Islet precursor cell (in vitro differentiated cells): ENCODE results near the gene KRT81.
"Not testable (repeated sequence)": the region's sequence is repeated elsewhere in the genome, so short reads cannot be mapped to it uniquely, and the experiment has no call there.

ENCODE experiments used
- DNase-seq: peaks from one replicate; pipeline ENCODE4 v3.0.0-alpha.2; 2018

The KRT81 gene

DNA sequence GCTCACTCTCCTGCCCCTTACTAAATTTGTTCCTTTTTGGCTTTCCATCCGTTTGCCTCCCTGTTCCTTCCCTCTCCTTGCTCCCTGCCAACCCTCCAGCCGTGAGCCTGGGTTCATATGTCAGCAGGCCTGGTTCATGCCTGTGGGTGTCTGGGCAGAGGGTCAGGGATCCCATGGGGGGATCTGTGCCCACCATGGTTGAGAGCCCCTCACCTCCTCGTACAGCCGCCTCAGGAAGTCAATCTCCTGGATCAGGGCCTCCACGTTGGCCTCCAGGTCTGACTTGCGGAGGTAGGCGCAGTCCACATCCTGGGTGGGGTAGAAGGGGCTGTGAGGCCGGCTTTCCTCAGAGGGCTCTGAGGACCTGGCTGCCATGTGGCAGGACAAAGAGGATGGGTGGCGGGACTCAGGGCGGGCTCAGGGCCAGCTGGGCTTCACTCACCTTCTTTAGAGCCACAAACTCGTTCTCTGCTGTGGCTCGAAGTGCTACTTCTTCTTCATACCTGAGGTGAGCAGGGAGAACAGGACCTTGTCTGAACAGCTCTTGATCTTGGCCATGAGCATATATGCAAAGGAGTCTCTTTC, 26.2 kb upstream of the KRT81 start:
- peak; percentile 46 for DNase-seq

DNA sequence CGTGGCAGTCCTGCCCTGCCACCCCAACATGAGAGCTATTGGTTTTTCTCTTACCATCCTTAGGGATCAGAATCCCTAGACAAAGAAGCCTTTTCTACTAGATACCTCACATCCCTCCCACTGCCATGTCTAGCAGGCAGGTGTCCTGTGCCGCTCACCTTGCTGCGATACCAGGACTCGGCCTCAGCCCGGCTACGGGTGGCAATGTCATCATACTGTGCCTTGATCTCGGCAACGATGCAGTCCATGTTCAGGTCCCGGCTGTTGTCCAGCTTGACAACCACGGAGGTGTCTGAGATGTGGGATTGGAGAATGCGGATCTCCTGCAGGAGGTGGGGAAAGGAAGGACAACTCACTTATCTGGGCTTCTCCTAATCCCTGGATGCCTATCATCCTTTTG, 25.4 kb upstream of the KRT81 start:
- peak; percentile 51 for DNase-seq

DNA sequence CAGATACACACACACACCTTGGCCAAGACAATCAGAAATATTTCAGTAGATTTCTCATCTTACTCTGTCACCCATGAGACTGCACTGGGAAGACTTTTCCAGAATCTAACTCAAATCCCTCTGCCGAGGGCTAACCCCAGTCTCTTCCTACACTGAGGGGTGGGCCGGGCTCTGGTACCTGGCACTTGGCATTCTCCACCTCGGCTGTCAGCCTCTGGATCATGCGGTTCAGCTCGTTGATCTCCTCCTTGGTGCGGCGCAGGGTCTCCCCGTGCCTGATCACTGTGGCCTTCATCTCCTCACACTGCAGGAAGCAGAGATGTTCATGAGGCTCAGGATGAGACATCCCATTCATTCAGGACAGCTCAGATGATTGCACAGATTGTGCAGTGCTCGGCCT, 25.0 kb upstream of the KRT81 start:
- DNase-seq: no peak

DNA sequence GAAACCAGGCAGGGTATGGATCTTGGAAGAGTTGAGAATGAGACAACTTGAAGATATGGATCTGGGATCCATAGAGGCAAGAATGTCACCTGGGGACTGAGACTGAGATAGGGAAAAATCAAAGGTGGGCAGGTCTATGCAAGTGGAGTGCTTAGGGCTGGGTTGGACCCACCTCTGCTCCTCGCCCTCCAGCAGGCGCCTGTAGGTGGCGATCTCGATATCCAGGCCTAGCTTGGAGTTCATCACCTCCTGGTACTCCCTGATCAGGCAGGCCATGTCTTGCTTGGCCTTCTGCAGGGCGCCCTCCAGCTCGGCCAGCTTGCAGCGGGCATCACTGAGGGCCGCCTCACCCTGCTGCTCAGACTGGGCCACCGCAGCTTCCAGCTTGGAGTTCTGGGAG, 24.4 kb upstream of the KRT81 start:
- DNase-seq: peak; percentile 83

DNA sequence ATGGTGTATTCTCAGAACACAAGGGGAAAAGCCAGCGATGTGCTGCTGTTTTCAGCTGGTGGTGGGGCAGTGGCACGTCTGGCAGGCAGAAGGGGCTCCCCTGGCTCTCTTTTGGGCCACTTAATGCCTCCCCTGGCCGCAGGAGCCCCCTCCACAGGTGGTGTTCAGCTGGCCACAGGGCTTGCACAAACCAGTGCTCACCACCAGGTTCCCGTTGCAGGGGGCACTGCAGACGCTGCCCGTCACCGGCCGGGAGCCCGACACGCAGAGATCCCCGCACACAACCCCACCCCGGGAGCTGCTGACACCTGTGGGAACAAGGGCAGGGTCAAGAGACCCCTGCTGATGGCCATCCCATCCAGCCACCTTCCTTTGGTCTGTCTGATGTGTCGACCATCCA, 23.2 kb upstream of the KRT81 start:
- peak; percentile 45 for DNase-seq

DNA sequence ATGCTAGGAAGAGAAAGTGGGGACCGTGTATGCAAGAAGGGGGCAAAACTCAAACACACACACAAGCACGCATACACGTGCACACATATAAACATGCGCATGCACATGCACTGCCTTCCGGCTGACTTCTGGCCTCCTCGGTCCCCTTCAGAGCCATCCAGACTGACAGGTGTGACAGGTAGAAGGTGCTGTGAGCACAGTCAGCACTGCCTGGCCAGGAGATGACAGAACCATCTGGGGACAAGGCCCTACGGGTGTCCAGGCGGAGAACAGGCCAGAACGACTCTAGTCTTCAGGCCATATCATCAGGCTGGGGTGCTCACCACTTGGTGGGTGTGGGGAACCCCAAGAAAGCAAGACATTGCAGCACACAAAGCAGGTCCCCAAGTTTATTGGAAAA, 22.6 kb upstream of the KRT81 start:
- peak; percentile 51 for DNase-seq

DNA sequence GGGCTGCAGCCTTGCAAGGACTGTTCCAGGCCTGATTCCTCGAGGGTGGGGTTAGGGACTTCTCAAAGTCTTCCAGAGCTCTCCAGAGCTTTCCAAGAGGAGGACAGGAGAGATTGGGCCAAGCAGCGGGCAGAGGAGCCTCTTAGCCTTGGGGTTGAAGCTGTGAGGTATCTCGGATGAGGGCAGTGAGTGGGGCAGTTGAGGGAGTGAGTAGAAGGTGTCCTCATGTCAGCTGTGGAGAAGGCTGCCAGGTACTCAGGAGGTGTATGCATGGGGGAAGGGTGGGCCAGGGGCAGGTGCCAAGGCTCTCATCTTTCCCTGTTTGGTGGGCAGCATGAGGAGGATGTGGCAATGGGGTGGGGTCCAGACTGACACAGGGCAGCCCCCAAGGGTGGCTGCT, 22.1 kb upstream of the KRT81 start:
- DNase-seq: peak; percentile 48

DNA sequence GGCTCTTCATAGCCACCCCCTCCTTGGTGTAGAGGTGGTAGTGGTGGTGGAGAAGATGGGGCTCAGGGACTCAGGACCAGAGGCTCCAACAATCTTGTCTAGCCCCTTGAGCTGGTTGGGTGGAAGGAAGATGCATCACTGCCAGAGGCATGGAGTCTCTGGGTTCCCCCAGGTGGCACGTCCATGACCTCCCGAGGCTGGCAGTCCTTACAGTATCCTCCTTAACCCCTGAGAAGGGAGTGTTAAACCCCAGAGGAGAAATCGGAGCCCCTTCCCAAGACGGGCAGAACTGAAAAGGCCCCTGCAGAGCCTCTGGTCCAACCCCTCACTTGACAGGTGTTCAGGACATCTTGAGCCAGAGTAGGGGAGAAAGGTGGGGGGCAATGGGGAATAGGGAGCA, 20.8 kb upstream of the KRT81 start:
- DNase-seq: peak; percentile 31

DNA sequence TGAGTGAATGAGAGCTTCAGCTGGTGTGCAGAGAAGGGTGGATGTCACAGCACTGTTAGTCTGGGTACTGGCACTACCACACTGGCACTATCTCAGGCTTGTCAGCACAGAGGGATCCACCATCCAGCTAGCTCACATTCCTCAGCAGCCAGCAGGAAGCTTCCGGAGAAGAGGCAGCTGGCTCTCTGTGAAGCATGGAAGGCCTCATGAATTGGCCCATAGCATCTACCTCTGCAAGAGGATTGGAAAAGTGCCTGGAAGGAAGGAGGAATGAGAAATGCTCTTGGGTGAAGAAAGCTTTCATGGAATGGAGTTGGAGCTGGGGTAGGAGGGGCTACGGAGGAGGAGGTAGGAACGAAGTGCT, 19.9 kb upstream of the KRT81 start:
- no peak for DNase-seq

DNA sequence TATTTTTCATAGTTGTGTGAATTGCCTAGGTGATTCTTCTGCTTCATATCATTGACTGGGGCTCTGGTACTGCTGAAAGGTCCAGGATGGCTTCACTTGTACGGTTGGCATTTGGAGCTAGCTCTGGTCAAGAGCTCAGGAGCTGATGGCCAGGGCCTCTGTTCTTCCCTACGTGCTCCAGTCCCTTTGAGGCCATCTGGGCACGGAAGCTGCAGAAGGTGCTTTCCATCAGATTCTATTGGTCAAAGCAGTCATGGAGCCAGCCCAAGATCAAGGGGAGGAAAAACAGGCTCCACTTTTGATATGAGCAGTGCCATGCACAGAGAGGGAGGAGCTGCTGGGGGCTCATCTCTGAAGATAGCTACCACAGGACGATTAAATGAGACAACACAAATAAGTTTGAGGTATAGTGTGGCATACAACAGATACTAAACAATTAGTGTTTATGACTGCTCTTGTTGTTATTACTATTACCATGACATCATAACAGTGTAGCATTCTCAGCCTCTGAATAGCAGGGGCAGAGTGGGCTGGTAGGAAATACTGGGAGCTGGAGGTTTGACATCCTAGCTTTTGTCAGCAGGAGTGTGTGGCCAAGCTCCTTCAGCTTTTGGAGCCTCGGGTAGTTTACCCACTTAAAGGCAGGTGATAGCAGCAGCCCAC, 19.4 kb upstream of the KRT81 start:
- no peak for DNase-seq

DNA sequence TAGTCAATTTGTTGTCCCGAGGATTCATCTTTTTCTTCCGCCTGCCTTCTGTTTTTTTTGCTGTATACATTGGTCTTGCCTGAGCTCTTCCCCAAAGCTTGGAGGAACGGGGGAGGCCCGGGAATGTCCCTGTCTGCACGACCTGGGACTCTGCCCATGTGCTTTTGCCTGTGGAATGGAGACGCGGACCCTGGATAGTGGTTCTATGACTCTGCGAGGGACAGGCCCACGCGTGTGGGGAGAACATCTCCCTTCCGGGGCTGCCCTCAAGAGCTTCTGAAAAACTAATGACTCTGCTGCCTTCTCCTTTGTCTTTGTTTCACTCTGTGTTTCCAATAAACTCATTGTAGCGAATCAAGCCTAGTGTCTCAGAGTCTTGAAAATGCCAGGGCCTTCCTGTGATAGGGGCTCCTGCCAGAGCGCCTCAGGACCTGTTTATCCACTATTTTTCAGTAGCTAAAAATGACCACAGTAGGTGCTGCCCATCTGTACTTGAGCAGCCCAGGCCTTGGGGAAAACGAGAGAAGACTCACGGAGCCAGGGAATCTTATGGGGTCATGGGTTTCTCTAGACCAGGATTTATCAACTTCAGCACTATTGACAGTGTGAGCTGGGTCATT, 17.6 kb upstream of the KRT81 start:
- no peak for DNase-seq

DNA sequence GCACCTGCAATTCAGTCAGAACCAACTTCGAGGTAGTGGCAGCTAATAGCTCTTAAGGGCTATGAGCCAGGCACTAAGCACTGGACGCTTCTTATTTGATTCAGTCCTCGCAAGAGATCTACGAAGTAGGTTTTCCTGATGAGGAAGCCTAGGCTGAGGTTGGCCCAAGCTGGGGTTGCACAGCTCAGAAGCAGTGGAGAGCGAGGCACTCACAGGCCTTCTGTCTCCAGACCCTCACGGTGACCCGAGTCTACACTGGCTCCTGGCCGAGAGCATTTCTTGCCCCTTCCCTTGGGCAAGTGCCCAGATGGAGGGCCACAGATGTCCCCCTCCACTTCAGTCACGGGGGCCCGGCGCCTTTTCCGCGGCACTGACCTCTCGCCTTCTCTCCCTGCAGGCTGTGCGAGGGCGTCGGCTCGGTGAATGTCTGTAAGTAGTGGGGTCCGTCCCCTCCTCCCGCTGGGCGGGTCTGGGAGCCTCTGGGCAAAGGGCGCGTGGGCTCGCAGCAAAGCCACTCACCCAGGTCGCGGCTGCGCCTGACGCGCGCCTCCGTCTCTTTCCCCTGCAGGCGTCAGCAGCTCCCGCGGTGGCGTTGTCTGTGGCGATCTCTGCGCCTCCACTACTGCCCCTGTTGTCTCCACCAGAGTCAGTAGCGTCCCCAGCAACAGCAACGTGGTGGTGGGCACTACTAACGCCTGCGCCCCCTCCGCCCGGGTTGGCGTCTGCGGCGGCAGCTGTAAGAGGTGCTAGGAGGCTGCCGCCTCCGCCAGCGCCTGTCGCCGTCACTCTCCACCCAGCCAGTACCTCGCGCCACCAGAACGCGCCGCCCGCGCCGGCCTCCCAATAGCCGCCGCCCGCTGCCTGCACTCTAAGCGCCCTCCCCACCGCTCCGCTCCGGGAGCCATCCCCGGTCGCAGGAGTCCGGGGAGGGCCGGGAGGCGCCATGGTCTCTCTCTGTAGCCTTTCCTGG, 16.8 kb upstream of the KRT81 start:
- peak; percentile 91 for DNase-seq

DNA sequence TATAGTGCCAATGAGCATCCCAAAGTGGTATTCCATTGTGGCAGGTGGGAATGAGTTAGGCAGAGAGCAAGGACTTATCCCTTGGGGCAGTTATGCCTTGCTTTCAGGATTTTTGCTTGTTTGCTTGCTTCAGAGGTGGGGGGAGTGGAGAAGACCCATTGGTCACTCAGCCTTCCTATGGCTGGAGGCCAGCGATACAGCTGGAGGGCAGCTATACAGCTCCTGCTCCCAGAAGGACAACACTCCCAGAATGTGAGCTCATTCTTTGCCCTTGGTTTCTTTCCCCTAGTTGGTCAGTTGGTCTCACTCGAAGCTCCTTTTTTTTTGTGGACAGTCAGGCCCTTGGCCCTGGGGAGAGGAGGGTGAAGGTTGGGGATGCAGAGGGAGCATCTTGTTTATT, 15.4 kb upstream of the KRT81 start:
- no peak for DNase-seq

DNA sequence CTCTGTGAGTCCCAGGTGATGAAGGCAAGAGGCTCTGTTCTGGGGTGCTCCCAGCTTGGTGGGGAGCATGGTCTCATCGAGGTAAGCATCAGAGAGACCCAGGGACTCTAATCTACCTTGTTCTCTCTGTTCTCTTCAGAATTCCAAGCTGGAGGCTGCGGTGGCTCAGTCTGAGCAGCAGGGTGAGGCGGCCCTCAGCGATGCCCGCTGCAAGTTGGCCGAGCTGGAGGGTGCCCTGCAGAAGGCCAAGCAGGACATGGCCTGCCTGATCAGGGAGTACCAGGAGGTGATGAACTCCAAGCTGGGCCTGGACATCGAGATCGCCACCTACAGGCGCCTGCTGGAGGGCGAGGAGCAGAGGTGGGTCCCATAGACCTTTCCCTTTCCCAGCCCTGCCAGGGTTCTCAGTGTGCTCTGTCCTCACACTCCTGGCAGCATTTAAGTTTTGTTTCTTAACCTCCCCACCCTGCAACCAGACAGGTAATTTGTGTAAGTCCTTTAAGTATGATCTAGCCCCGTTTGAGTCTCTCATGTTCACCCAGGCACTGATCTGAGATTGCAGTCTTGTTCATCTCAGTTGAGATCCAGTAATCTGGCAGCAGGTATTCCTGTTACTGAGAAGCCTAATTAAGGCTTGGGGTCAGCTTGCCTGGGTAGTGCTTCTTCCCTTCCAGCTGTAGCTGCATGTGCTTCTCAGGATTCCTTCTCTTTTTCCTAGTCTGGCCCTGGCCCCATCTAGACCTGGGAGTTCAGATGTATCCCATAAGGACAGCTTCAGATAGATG, 14.8 kb upstream of the KRT81 start:
- no peak for DNase-seq

DNA sequence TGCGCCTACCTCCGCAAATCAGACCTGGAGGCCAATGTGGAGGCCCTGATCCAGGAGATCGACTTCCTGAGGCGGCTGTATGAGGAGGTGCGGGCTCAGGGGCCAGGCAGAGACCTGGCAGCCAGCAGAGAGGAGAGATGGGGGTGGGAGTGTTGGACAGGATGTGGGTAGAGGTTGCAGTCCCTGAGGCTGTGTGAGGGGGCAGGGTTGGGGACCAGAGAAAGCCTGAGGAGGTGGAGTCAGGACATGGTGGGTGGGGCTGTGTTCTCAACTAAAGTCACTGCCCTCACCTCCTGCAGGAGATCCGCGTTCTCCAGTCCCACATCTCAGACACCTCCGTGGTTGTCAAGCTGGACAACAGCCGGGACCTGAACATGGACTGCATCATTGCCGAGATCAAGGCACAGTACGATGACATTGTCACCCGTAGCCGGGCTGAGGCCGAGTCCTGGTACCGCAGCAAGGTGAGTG, 13.6 kb upstream of the KRT81 start:
- DNase-seq: peak; percentile 73

DNA sequence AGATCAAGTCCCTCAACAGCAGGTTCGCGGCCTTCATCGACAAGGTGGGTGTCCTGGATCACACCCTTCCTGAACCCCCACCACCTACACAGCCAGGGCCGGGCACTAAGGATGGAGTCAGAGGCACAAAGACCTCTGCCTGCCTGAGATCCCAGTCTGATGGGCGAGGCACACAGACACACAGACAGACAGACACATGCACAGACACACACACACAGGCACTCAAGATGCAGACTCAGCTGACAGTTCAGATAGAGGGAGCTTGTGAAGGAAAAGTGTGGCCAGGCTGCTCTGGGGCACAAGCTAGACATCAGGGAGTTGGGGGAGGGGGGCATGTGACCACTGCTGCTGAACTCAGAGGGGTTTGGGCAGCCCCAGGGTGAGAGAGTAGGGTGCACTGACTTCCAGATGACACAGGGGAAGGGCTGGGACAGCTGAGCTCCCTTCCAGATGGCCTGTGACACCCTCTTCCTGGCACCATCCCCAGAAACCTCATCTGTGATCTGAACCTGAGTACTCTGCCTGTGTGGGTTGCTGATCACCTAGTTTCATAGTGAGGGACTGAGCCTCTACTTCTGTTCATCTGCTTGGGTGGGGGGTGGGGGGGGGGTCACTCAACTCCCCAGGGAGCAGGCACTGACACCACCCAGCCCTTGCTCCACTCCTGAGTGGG, 11.0 kb upstream of the KRT81 start:
- not testable (repeated sequence) for DNase-seq

DNA sequence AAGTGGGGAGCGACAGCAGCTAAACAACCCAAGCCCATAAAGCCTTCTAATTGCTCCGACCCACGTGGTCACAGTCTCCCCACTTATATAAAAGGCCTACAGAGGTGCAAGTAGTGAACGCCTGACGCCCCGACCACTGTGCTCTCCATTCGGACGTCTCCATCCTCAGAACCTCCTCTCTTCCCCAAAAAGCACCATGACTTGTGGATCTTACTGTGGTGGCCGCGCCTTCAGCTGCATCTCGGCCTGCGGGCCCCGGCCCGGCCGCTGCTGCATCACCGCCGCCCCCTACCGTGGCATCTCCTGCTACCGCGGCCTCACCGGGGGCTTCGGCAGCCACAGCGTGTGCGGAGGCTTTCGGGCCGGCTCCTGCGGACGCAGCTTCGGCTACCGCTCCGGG, 10.4 kb upstream of the KRT81 start:
- not testable (repeated sequence) for DNase-seq

DNA sequence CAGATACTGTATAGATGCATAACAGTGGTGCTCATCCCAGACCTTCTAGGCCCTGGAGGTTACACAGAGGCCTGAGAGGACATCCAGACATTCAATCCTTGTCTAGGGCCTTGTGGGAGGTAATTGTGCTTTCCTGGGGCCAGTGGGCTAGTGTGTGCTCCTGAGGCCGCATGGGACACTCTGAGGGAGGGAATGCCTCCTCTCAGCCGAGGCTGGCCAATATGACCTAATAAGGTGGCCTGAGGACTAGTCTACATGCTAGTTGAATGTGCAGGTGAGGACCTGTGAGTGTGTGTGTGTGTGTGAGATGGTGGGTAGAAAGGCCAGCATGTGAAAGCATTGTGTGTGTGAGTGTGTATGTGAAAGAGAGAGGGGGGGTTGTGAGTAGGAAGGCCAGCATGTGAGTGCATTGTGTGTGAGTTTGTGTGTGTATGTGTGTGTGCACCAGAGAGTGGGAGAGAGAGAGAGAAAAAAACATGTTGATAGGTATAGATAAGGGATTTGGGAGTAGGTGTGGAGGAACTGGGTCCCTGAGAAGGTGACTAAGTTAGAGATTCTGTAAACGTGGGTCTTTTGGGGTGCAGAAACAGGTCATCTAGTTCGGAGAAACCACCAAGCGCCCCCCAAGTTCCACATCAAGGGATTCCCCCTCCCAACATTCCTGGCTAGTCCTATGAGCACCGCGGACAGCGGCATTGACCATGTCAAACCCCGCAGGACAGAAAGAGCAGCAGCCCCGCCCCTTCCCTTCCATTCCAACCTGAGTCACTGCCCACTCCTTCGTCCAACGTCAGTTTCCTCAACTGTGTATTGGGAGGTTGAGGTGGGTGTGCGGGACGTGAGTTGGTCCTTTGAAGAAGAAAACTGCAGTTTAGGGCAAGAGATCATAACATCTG, 9.7 kb upstream of the KRT81 start:
- peak; percentile 84 for DNase-seq

DNA sequence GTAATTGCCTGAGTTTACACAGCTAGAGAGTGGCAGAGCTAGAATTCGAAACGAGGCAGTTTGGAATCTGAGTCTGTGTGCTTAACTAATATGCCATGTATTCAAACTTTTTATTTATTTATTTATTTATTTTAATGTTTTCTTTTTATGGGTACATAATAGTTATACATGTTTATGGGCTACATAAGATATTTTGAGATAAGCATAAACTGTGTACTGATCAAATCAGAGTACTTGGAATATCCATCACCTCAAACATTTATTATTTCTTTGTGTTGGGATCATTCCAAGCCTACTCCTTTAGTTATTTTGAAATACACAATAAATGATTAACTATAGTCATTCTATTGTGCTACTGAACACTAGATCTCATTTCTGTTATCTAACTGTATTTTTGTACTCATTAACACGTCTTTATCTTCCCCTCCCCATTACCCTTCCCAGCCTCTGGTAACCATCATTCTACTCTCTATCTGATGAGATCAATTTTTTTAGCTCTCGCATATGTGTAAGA, 7.4 kb upstream of the KRT81 start:
- no peak for DNase-seq

DNA sequence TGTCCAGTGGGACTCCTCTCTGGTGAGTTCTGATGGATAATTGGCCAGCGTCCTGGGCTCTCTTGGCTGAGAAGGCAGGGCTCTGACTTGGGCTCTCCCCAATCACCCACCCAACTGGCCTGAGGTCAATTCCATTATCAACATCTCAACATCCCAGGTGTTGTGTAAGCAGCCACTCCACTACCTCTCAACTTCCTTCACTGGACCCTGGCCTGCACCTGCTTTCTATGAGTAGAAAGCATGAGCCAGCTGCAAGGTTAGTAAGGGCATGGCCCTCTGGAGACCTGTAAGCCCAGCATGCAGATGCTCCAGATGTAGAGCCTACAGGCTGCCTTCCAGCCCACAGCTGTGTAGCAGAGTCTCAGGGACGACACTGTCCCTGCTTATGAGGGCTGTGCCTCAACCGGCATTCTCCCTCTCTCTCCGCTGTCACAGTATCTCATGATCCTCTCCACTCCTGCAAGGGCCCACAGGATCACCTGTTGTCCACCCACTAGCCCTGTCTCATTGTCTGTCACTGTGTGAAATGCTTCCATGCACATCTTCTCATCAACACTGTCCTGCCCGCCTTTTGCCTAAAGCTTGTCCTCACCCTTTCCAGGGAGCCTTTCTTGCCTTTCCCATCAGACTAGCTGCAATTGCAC, 5.4 kb upstream of the KRT81 start:
- DNase-seq: peak; percentile 36
